C4-2B (cell line): ENCODE measurements around the gene ITPKA.

ENCODE experiments used
- ZFX ChIP-seq: fragments of 450-650 bp; IDR thresholded peaks from 2 replicates; pipeline ENCODE4 v1.6.1; 2017
- TF ChIP-seq, protein P1 (sequence below): fragments of 450-650 bp; conservative IDR thresholded peaks from 2 replicates; pipeline ENCODE4 v1.5.1; 2017; ENCODE audit warnings: mild to moderate bottlenecking

GRCh38 chr15:41482110-41482877, 11.4 kb upstream of the ITPKA start:
- TF ChIP-seq, protein P1, sequence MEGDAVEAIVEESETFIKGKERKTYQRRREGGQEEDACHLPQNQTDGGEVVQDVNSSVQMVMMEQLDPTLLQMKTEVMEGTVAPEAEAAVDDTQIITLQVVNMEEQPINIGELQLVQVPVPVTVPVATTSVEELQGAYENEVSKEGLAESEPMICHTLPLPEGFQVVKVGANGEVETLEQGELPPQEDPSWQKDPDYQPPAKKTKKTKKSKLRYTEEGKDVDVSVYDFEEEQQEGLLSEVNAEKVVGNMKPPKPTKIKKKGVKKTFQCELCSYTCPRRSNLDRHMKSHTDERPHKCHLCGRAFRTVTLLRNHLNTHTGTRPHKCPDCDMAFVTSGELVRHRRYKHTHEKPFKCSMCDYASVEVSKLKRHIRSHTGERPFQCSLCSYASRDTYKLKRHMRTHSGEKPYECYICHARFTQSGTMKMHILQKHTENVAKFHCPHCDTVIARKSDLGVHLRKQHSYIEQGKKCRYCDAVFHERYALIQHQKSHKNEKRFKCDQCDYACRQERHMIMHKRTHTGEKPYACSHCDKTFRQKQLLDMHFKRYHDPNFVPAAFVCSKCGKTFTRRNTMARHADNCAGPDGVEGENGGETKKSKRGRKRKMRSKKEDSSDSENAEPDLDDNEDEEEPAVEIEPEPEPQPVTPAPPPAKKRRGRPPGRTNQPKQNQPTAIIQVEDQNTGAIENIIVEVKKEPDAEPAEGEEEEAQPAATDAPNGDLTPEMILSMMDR: no peak
- TF ChIP-seq ZFX: no peak
